NCI-H345 (cell line): Measurements from ENCODE around the gene RAB34.

ENCODE experiments used
- DNase-seq: peaks from one replicate; lab custom pipeline; 2025; lab: John Stamatoyannopoulos, UW

The RAB34 gene

GRCh38 chr17:28710861-28711722 lies 6.6 kb downstream of the RAB34 start:
- DNase-seq: peak; percentile 95

- DNase-seq: no peak
Observed at GRCh38 chr17:28707339-28707720, 10.3 kb downstream of the RAB34 start.

- no peak for DNase-seq
Observed at GRCh38 chr17:28706471-28707338, 11.0 kb downstream of the RAB34 start.

- DNase-seq: no peak
Observed at GRCh38 chr17:28705728-28706334, 11.8 kb downstream of the RAB34 start.

- peak; percentile 28 for DNase-seq
Observed at GRCh38 chr17:28705074-28705659, 12.5 kb downstream of the RAB34 start.

- no peak for DNase-seq
Observed at GRCh38 chr17:28704219-28704858, 13.3 kb downstream of the RAB34 start.

GRCh38 chr17:28703552-28704218 lies 14.0 kb downstream of the RAB34 start:
- DNase-seq: no peak

GRCh38 chr17:28702752-28703150 lies 14.9 kb downstream of the RAB34 start:
- DNase-seq: no peak

- DNase-seq: peak; percentile 77
Observed at GRCh38 chr17:28702026-28702751, 15.5 kb downstream of the RAB34 start.

GRCh38 chr17:28700830-28701492 lies 16.7 kb downstream of the RAB34 start:
- no peak for DNase-seq

GRCh38 chr17:28700278-28700677 lies 17.4 kb downstream of the RAB34 start:
- no peak for DNase-seq

GRCh38 chr17:28698253-28698941 lies 19.3 kb downstream of the RAB34 start:
- DNase-seq: no peak

GRCh38 chr17:28693869-28694268 lies 23.8 kb downstream of the RAB34 start:
- DNase-seq: no peak

- no peak for DNase-seq
Observed at GRCh38 chr17:28689011-28689410, 28.7 kb downstream of the RAB34 start.

GRCh38 chr17:28688481-28688880 lies 29.2 kb downstream of the RAB34 start:
- DNase-seq: no peak

GRCh38 chr17:28686296-28686695 lies 31.4 kb downstream of the RAB34 start:
- DNase-seq: no peak

- no peak for DNase-seq
Observed at GRCh38 chr17:28685366-28685765, 32.3 kb downstream of the RAB34 start.

- DNase-seq: peak; percentile 50
Observed at GRCh38 chr17:28684963-28685362, 32.7 kb downstream of the RAB34 start.

GRCh38 chr17:28682655-28683054 lies 35.0 kb downstream of the RAB34 start:
- no peak for DNase-seq
